ENCODE data around the gene JARID2.

- TF ChIP-seq CTCF (IDR thresholded peaks at IDR 0.05) (no peak), POLR2AphosphoS5 (IDR thresholded peaks at IDR 0.05; ENCODE audit: insufficient read depth in 1 of 2, low read depth in 1 of 2) (peak in 1 of 2 donors; percentile 53)
These were observed 34.2 kb downstream of the JARID2 start for GRCh38 chr6:15280028-15280427.
